ENCODE measurements around the gene SLC29A3.

GRCh38 chr10:71280216-71280615 is 38.8 kb upstream of the SLC29A3 start:
- no peak for TF ChIP-seq CTCF (IDR thresholded peaks at IDR 0.05)
- TF ChIP-seq POLR2AphosphoS5 (IDR thresholded peaks at IDR 0.05): no peak

Measured in breast epithelium (tissue), 3 donors.